Neural cell (in vitro differentiated cells): ENCODE data around the gene ANP32B. TPM values are rescaled to one million over a fixed set of nuclear protein-coding genes. Genes with fewer than 3 reads are reported as not detected.
"Not testable (repeated sequence)": the region's sequence is repeated elsewhere in the genome, so short reads cannot be mapped to it uniquely, and the experiment has no call there.

Experiments
- H2AFZ ChIP-seq: fragments of 200-600, 300-800 bp; sonication (generic), shearing (Covaris generic); 2 replicates; pipeline ENCODE4 v1.6.0; 2014; ENCODE audit warnings: low read depth, mild to moderate bottlenecking, antibody characterized with exemption, low read length, moderate library complexity
- H3F3A ChIP-seq: fragments of 200-600 bp; shearing (Covaris generic); 2 replicates; pipeline ENCODE4 v1.6.1; 2016; ENCODE audit warnings: mild to moderate bottlenecking, moderate library complexity, mixed read lengths, antibody characterized with exemption, low read length; ENCODE audit not compliant: insufficient read depth, poor library complexity, severe bottlenecking
- H3K27ac ChIP-seq: fragments of 200-600, 300-800 bp; sonication (generic), shearing (Covaris generic); 2 replicates; pipeline ENCODE4 v1.5.1; 2014; ENCODE audit warnings: mild to moderate bottlenecking, low read length, moderate library complexity
- H3K27me3 ChIP-seq: fragments of 300-800, 200-600 bp; sonication (generic), shearing (Covaris generic); 2 replicates; pipeline ENCODE4 v1.6.0; 2014; ENCODE audit warnings: mild to moderate bottlenecking, low read depth, low read length, moderate library complexity; ENCODE audit not compliant: insufficient read depth
- H3K36me3 ChIP-seq: fragments of 300-800, 200-600 bp; sonication (generic), shearing (Covaris generic); 2 replicates; pipeline ENCODE4 v1.5.1; 2014; ENCODE audit warnings: mild to moderate bottlenecking, antibody characterized with exemption, low read length, moderate library complexity; ENCODE audit not compliant: insufficient read depth
- H3K4me2 ChIP-seq: fragments of 300-800, 200-600 bp; sonication (generic), shearing (Covaris generic); 2 replicates; pipeline ENCODE4 v1.6.0; 2014; ENCODE audit warnings: mild to moderate bottlenecking, low read length
- H3K4me3 ChIP-seq: fragments of 300-800, 200-600 bp; sonication (generic), shearing (Covaris generic); 2 replicates; pipeline ENCODE4 v1.5.1; 2014; ENCODE audit warnings: mild to moderate bottlenecking, low read length, moderate library complexity
- H3K79me2 ChIP-seq: fragments of 200-600 bp; shearing (Covaris generic); replicated peaks from 2 replicates; pipeline ENCODE4 v1.6.0; 2014; ENCODE audit warnings: mild to moderate bottlenecking, low read length, moderate library complexity; ENCODE audit not compliant: insufficient read depth
- H3K9ac ChIP-seq: fragments of 300-800, 200-600 bp; sonication (generic), shearing (Covaris generic); 2 replicates; pipeline ENCODE4 v1.6.1; 2016; ENCODE audit warnings: mild to moderate bottlenecking, low read length, mixed read lengths
- H3K9me2 ChIP-seq: fragments of 200-600 bp; shearing (Covaris generic); 2 replicates; pipeline ENCODE4 v1.6.1; 2016; ENCODE audit warnings: mild to moderate bottlenecking, low read length, mixed read lengths; ENCODE audit not compliant: insufficient read depth
- H3K9me3 ChIP-seq: fragments of 200-600, 300-800 bp; sonication (generic), shearing (Covaris generic); 2 replicates; pipeline ENCODE4 v1.6.1; 2016; ENCODE audit warnings: mild to moderate bottlenecking, mixed run types, low read length, moderate library complexity, mixed read lengths
- H4K20me1 ChIP-seq: fragments of 200-600 bp; shearing (Covaris generic); 2 replicates; pipeline ENCODE4 v1.6.1; 2016; ENCODE audit warnings: mild to moderate bottlenecking, mixed run types; ENCODE audit not compliant: insufficient read depth
- EZH2 ChIP-seq: fragments of 200-600, 300-800 bp; shearing (Covaris generic), sonication (generic); IDR thresholded peaks from 2 replicates; pipeline ENCODE4 v1.6.1; 2014; ENCODE audit warnings: antibody characterized with exemption, low read length, borderline replicate concordance, mild to moderate bottlenecking; ENCODE audit not compliant: insufficient read depth, poor library complexity, severe bottlenecking
- MXI1 ChIP-seq: fragments of 450-650 bp; conservative IDR thresholded peaks from 2 replicates; pipeline ENCODE4 v1.6.1; 2014; ENCODE audit warnings: antibody characterized with exemption, mild to moderate bottlenecking; ENCODE audit not compliant: poor library complexity, severe bottlenecking
- POLR2AphosphoS5 ChIP-seq: IDR thresholded peaks from 2 replicates; pipeline ENCODE4 v1.6.1; 2012
- RAD21 ChIP-seq: fragments of 450-650 bp; conservative IDR thresholded peaks from 2 replicates; pipeline ENCODE4 v1.6.1; 2014; ENCODE audit warnings: antibody characterized with exemption, mild to moderate bottlenecking, moderate library complexity
- SMC3 ChIP-seq: fragments of 450-650 bp; conservative IDR thresholded peaks from 2 replicates; pipeline ENCODE4 v1.6.1; 2014; ENCODE audit warnings: antibody characterized with exemption, mild to moderate bottlenecking, moderate library complexity; ENCODE audit not compliant: poor library complexity
- TAF1 ChIP-seq: IDR thresholded peaks from 2 replicates; pipeline ENCODE4 v1.6.1; 2012; ENCODE audit warnings: low read depth
- polyA plus RNA-seq: library from polyadenylated mRNA; depleted of rRNA; stranded (reverse); fragments of >200 nt; gene quantifications from 2 replicates; pipeline ENCODE4 v1.2.3, GENCODE V29; 2014
- TF ChIP-seq, protein P1 (sequence below): fragments of 450-650 bp; IDR thresholded peaks from 2 replicates; pipeline ENCODE4 v1.5.1; 2014; ENCODE audit warnings: antibody characterized with exemption, mild to moderate bottlenecking, moderate library complexity; ENCODE audit not compliant: poor library complexity, severe bottlenecking
- TF ChIP-seq, protein P2 (sequence below): IDR thresholded peaks from 2 replicates; pipeline ENCODE4 v1.6.1; 2012; ENCODE audit warnings: borderline replicate concordance

ANP32B gene
- polyA plus RNA-seq, 1 donor from 2014 or later: 4.1 TPM

GRCh38 chr9:97994703-97995102 lies 11.6 kb downstream of the ANP32B start:
- Histone ChIP-seq H3K27me3 (no peaks in the 10 kb centered on the region), H3K27ac (no peak overlapping the region), H3K4me2 (no peak overlapping the region), H3K36me3 (no peaks in the 10 kb centered on the region), H3K9me3 (no peaks in the 10 kb centered on the region), H3K9me2 (no peaks in the 10 kb centered on the region), H3K4me3 (no peak overlapping the region), H3K9ac (no peak overlapping the region), H3F3A (no peaks in the 10 kb centered on the region), H2AFZ (no peak overlapping the region), H4K20me1 (no peaks in the 10 kb centered on the region), H3K79me2 (peaks cover 23% of the 10 kb centered on the region)
- TF ChIP-seq TAF1 (no peak), SMC3 (no peak), EZH2 (no peak), POLR2AphosphoS5 (no peak), RAD21 (no peak), MXI1 (no peak)
- TF ChIP-seq, protein P1, sequence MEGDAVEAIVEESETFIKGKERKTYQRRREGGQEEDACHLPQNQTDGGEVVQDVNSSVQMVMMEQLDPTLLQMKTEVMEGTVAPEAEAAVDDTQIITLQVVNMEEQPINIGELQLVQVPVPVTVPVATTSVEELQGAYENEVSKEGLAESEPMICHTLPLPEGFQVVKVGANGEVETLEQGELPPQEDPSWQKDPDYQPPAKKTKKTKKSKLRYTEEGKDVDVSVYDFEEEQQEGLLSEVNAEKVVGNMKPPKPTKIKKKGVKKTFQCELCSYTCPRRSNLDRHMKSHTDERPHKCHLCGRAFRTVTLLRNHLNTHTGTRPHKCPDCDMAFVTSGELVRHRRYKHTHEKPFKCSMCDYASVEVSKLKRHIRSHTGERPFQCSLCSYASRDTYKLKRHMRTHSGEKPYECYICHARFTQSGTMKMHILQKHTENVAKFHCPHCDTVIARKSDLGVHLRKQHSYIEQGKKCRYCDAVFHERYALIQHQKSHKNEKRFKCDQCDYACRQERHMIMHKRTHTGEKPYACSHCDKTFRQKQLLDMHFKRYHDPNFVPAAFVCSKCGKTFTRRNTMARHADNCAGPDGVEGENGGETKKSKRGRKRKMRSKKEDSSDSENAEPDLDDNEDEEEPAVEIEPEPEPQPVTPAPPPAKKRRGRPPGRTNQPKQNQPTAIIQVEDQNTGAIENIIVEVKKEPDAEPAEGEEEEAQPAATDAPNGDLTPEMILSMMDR: no peak
- TF ChIP-seq, protein P2, sequence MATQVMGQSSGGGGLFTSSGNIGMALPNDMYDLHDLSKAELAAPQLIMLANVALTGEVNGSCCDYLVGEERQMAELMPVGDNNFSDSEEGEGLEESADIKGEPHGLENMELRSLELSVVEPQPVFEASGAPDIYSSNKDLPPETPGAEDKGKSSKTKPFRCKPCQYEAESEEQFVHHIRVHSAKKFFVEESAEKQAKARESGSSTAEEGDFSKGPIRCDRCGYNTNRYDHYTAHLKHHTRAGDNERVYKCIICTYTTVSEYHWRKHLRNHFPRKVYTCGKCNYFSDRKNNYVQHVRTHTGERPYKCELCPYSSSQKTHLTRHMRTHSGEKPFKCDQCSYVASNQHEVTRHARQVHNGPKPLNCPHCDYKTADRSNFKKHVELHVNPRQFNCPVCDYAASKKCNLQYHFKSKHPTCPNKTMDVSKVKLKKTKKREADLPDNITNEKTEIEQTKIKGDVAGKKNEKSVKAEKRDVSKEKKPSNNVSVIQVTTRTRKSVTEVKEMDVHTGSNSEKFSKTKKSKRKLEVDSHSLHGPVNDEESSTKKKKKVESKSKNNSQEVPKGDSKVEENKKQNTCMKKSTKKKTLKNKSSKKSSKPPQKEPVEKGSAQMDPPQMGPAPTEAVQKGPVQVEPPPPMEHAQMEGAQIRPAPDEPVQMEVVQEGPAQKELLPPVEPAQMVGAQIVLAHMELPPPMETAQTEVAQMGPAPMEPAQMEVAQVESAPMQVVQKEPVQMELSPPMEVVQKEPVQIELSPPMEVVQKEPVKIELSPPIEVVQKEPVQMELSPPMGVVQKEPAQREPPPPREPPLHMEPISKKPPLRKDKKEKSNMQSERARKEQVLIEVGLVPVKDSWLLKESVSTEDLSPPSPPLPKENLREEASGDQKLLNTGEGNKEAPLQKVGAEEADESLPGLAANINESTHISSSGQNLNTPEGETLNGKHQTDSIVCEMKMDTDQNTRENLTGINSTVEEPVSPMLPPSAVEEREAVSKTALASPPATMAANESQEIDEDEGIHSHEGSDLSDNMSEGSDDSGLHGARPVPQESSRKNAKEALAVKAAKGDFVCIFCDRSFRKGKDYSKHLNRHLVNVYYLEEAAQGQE: no peak

GRCh38 chr9:97996676-97997075 lies 13.5 kb downstream of the ANP32B start:
- H3K9ac ChIP-seq, H3K9me3 ChIP-seq, H3K27me3 ChIP-seq, H3K9me2 ChIP-seq, H3K79me2 ChIP-seq, H3K4me2 ChIP-seq, H3K4me3 ChIP-seq, H2AFZ ChIP-seq, H3K27ac ChIP-seq, H3F3A ChIP-seq, H4K20me1 ChIP-seq, H3K36me3 ChIP-seq: not testable (repeated sequence)
